Epithelial cell of proximal tubule (primary cell): ENCODE results near the gene PPY. TPM values are rescaled to one million over a fixed set of nuclear protein-coding genes. Genes with fewer than 3 reads are reported as not detected.
"Not testable (repeated sequence)": the region's sequence is repeated elsewhere in the genome, so short reads cannot be mapped to it uniquely, and the experiment has no call there.

Experiments
- DNase-seq: peaks from one replicate; pipeline ENCODE4 v3.0.0-alpha.2; 2011; ENCODE audit warnings: low read depth
- H3K4me3 ChIP-seq: 2 replicates; pipeline ENCODE4 v1.5.1; 2011; ENCODE audit warnings: low read depth, mild to moderate bottlenecking, low read length
- CTCF ChIP-seq: conservative IDR thresholded peaks from 2 replicates; pipeline ENCODE4 v1.5.1; 2012; ENCODE audit warnings: low read depth, mild to moderate bottlenecking, low read length
- total RNA-seq: library from RNA; depleted of rRNA; stranded (reverse); fragments of >200 nt; gene quantifications from 2 replicates; pipeline ENCODE4 v1.2.3, GENCODE V29; 2015

Gene PPY
- total RNA-seq, 1 donor from 2014 or later: not detected

GRCh38 chr17:43961954-43962353 lies 19.7 kb upstream of the PPY start:
- no peak for DNase-seq
- no peak for TF ChIP-seq CTCF
- H3K4me3 ChIP-seq: no peak overlapping the region

- DNase-seq, H3K4me3 ChIP-seq: not testable (repeated sequence)
These were observed 19.0 kb upstream of the PPY start for GRCh38 chr17:43961292-43961691.

- DNase-seq: no peak
- TF ChIP-seq CTCF: no peak
- no peak overlapping the region for H3K4me3 ChIP-seq
These were observed 16.6 kb upstream of the PPY start for GRCh38 chr17:43958748-43959352.

- DNase-seq: no peak
- no peak for TF ChIP-seq CTCF
- H3K4me3 ChIP-seq: no peak overlapping the region
These were observed 13.9 kb upstream of the PPY start for GRCh38 chr17:43956222-43956621.

DNA sequence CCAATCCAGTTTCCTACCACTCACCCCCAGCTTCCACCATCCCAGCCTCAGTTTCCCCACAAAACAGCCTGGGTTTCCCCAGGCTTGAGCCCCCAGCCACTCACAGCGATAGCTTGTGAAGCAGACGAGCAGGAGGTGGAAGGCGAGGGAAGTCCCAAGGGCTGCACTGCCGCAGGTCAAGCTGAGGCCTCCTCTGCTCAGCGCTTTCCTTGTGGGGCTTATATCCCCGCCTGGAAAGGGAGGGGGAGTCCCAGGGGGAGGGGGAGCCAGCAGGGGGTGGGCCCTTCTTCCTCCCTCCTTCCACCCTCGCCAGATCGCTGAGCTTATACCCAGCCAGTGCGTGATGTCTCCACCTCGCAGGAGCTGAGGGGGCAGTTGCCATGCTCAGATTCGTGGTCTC lies 11.5 kb upstream of the PPY start, which contains the start of gene PYY:
PYY (minus strand) TSS at position 195 of the 400 bp plus-strand sequence. CDS start 457 bp downstream, outside the sequence.
- DNase-seq: no peak
- TF ChIP-seq CTCF: no peak
- H3K4me3 ChIP-seq: no peak within 1 kb of the TSS

DNA sequence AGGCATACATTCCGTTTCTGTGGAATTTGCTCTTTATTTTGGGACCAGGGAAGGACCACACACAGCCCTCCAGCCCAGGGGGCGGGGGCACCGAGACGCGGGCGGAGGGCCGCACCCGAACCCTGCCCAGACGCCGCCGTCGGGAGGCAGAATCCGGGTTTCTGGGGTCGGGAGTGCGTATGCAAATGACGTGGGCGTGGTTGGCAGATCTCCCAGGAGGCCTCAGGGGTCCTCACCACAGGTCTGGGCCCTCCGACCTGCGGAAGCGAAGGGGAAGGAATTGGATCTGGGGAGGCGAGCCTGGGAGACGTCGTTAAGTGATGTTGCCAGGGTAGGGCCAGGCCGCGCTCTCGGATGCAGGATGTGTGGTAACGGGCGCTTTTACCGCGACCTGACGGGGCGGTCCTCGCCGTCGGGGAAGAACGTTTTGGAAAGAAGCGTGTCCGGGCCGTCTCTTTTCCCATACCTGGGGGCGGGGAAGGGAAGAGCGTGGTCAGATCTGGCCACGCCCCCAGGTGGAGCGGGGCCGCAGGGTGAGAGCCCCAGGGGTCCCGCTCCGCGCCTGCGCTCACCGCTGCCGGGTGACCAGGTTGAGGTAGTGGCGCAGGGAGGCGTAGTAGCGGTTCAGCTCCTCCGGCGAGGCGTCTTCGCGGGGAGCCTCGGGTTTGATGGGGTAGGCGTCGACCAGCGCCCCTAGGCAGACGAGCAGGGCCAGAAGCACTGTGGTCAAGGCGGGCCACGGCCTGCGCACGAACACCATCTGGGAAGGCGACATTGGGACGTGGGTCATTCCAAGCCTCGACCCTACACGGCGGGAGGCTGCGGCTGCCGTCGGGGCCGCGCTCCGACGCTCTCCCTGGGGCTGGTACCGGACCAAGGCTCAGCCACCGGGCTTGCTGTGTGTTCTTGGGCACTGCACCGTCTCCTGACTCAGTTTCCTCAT lies 10.7 kb upstream of the PPY start:
- no peak overlapping the region for H3K4me3 ChIP-seq
- no peak for TF ChIP-seq CTCF
- DNase-seq: no peak

- DNase-seq: no peak
- TF ChIP-seq CTCF: no peak
These were observed 10.1 kb upstream of the PPY start for GRCh38 chr17:43952351-43952723.

More at GRCh38 chr17:43952351-43952723, 10.1 kb upstream of the PPY start:
- no peak overlapping the region for H3K4me3 ChIP-seq
